DMS53 (cell line): ENCODE data around the gene GMDS.

Source experiments
- DNase-seq: peaks from one replicate; lab custom pipeline; 2025; lab: John Stamatoyannopoulos, UW

The GMDS gene

GRCh38 chr6:1625794-1626435 lies 619.5 kb downstream of the GMDS start:
- DNase-seq: no peak

GRCh38 chr6:1624851-1625781 lies 620.3 kb downstream of the GMDS start:
- DNase-seq: no peak

GRCh38 chr6:1624058-1624850 lies 621.2 kb downstream of the GMDS start:
- DNase-seq: no peak

GRCh38 chr6:1623769-1624057 lies 621.7 kb downstream of the GMDS start:
- DNase-seq: no peak

GRCh38 chr6:1622851-1623768 lies 622.3 kb downstream of the GMDS start:
- DNase-seq: no peak

- no peak for DNase-seq
Measured at GRCh38 chr6:1622220-1622850, 623.1 kb downstream of the GMDS start.

GRCh38 chr6:1621070-1621701 lies 624.2 kb downstream of the GMDS start:
- no peak for DNase-seq

GRCh38 chr6:1620504-1621069 lies 624.8 kb downstream of the GMDS start:
- DNase-seq: no peak

- no peak for DNase-seq
Measured at GRCh38 chr6:1619673-1620503, 625.5 kb downstream of the GMDS start.

- DNase-seq: no peak
Measured at GRCh38 chr6:1619098-1619672, 626.2 kb downstream of the GMDS start.

- DNase-seq: no peak
Measured at GRCh38 chr6:1618311-1619097, 626.9 kb downstream of the GMDS start.

- no peak for DNase-seq
Measured at GRCh38 chr6:1617466-1618310, 627.7 kb downstream of the GMDS start.

- DNase-seq: no peak
Measured at GRCh38 chr6:1616701-1617463, 628.5 kb downstream of the GMDS start.

- no peak for DNase-seq
Measured at GRCh38 chr6:1615853-1616420, 629.5 kb downstream of the GMDS start.

GRCh38 chr6:1615151-1615852 lies 630.1 kb downstream of the GMDS start:
- no peak for DNase-seq
